HFF-Myc (cell line): ENCODE results near the gene C19orf47.

Source experiments
- DNase-seq: peaks from one replicate; pipeline ENCODE4 v3.0.0-alpha.2; 2011; ENCODE audit warnings: low read depth; ENCODE audit errors: extremely low read depth
- H3K4me3 ChIP-seq: replicated peaks from 2 replicates; pipeline ENCODE4 v1.5.1; 2011; ENCODE audit warnings: low read depth, mild to moderate bottlenecking, control low read depth, low read length
- TF ChIP-seq, protein P1 (sequence below): IDR thresholded peaks from 2 replicates; pipeline ENCODE4 v1.5.1; 2012; ENCODE audit warnings: mild to moderate bottlenecking, low read depth, low read length, control low read depth; ENCODE audit errors: missing control alignments

The C19orf47 gene

DNA sequence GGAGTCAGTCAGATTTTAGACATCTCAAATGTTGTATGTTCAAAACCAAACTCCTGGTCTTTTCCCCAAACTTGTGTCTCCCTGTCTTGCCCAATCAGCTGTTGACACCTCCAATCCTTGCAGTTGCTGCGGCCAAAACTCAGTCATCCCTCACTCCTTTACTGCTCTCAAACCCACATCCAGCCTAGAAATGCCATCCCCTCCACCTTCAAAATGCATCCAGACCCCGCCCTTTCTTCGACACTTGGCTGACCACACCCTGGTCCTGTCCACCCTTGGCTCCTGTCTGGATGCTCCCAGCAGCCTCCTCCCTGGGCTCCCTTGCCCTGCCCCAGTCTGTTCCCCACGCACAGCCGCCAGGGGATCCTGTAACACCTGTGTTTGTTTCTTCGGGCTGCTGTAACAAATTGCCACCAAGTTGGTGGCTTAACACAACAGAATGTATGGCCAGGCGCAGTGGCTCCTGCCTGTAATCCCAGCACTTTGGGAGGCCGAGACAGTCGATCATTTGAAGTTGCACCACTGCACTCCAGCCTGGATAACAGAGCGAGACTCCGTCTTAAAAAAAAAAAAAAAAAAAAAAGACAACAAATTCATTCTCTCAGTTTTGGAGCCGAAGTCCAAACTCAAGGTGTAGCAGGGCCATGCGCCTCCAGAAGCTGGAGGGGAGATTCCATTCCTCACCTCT is 12.0 kb upstream of the C19orf47 start:
- TF ChIP-seq, protein P1, sequence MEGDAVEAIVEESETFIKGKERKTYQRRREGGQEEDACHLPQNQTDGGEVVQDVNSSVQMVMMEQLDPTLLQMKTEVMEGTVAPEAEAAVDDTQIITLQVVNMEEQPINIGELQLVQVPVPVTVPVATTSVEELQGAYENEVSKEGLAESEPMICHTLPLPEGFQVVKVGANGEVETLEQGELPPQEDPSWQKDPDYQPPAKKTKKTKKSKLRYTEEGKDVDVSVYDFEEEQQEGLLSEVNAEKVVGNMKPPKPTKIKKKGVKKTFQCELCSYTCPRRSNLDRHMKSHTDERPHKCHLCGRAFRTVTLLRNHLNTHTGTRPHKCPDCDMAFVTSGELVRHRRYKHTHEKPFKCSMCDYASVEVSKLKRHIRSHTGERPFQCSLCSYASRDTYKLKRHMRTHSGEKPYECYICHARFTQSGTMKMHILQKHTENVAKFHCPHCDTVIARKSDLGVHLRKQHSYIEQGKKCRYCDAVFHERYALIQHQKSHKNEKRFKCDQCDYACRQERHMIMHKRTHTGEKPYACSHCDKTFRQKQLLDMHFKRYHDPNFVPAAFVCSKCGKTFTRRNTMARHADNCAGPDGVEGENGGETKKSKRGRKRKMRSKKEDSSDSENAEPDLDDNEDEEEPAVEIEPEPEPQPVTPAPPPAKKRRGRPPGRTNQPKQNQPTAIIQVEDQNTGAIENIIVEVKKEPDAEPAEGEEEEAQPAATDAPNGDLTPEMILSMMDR, result no peak
- DNase-seq, result no peak
- no peak overlapping the region for H3K4me3 ChIP-seq

- H3K4me3 ChIP-seq, result no peak overlapping the region
- TF ChIP-seq, protein P1, result no peak
- DNase-seq, result no peak
Observed at GRCh38 chr19:40358773-40359172, 10.6 kb upstream of the C19orf47 start.

DNA sequence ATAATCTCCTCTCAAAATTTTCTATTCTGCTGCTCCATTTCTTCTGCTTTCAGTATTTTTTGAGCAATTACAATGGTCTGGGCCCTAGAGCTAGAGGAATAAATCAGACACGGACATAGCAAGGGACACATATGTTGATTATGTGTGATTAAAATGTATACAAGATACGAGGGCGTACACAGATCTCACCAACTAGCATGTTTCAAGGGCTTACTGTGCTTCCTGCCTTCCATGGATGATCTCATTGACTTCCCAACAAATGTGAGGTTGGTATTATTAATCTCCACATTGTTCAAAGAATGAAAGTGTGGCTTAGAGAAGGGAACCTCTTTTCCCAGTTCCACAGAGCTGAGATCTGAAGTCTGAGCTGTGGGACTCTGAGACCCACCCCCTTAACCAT is 9.4 kb upstream of the C19orf47 start:
- DNase-seq, result no peak
- TF ChIP-seq, protein P1, result no peak
- no peak overlapping the region for H3K4me3 ChIP-seq

DNA sequence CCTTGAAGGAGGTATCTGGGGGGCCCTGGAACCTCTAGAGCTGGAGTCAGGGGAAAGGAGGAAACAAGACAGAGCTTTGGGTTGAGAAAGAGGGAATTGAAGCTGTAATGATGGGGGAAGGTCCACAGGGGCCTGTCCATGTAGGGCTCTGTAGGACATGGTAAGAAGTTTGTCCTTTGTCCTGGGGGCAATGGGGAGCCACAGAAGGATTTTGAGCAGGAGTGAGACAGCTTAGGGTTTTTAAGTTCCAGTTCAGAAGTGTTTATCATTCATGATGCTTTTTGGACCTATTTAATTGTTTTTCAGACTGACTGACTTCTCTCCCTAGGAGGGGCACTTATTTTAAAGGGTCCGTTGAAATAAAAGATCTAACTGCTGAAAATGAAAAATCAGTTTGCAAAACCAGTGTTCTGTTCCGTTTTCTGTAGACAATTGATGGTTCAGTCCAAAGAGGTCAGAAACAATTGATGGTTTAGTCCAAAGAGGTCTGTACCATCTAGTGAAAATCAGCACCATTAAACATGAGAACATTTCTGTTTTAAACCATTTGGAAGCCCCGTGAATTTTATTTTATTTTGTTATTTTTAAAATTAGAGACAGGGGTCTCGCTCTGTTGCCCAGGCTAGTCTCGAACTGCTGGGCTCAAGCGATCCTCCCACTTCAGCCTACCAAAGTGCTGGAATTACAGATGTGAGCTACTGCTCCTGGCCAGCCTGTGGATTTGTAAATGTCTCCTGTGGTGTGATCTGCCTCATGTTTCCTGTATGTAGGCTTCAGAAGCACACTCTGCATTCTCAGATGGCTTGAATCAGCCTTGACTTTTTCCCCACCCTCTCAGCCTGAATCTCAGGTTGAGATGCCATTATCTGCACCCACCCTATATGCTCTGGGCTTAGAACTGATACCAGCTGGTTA is 8.7 kb upstream of the C19orf47 start:
- no peak overlapping the region for H3K4me3 ChIP-seq
- TF ChIP-seq, protein P1, result no peak
- DNase-seq, result peak; percentile 19

GRCh38 chr19:40355975-40356680 is 7.9 kb upstream of the C19orf47 start:
- TF ChIP-seq, protein P1, result no peak
- no peak for DNase-seq
- H3K4me3 ChIP-seq, result no peak overlapping the region

DNA sequence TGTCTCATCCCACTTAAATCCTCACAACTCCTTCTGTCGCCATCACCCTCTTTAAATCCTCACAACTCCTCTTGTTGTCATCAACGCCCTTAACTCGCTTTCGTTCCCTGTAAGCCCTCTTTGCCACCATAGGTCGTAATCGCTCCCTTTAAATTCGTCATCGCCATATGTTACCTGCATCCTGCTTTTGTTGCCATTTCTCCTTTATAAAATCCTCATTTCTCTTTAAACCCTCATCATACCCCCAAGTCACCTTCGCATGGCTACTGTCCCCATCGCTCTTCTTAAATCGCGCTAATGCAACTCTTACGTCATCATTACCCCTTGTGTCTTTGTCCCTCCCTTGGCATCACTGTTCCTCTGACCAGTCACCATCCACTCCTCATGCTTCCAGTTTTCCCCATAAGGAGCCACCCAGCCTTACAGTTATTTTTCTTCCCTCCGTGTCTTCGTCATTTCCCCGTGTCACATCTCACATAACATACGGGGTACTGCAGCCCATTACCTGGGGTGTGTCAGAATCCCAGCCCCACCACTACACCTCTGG is 837 bp upstream of the C19orf47 start:
- peak overlapping the region; percentile 64 for H3K4me3 ChIP-seq
- TF ChIP-seq, protein P1, result no peak
- peak; percentile 15 for DNase-seq
